ENCODE measurements around the gene POU6F1. TPM values are rescaled to one million over a fixed set of nuclear protein-coding genes. Genes with fewer than 3 reads are reported as not detected.

The POU6F1 gene
- total and polyA plus RNA-seq, 9 of the 15 experiments (the other 6 are each of a cell fraction or from before 2014, with no cell fraction given): 0.14 to 3.3 (median 1.1) TPM

DNA sequence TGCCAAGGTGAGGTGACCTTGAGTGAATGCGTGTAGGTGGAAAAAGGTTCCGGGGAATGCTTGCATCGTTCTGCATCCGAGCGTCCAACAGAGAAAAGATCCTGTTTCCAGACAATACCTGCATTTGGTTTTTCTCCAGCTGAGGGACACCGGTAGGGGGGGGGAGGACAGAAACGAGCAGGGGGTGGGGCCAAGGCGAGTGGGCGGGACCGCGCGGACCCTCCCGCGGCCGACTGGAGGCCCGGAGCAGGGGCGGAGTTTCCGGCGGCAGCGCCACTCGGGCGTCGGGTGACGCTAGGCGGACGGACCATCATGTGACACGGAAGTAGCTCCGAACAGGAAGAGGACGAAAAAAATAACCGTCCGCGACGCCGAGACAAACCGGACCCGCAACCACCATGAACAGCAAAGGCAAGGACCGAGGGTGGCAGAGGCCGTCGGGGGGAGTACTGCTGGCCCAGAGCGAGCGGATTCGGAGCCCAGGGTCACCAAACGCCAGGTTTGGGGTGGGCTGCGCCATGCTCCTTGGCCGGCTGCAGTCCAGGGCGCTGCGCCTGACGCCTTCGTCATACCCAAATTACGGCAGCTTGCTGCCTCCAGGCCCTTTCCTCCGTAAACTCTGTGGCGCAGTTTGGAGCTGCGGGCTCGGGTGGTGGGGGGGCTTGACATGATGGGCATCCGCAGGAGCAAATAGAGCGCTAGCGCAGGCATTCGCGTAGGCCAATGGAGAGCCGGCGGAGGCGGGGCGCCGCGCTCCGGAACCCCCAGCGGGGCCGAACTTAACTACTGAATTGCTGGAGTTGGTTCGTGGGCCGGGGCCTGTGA, 20.9 kb upstream of the POU6F1 start, which contains the start of gene DAZAP2 (continued):
- TF ChIP-seq, protein P1, sequence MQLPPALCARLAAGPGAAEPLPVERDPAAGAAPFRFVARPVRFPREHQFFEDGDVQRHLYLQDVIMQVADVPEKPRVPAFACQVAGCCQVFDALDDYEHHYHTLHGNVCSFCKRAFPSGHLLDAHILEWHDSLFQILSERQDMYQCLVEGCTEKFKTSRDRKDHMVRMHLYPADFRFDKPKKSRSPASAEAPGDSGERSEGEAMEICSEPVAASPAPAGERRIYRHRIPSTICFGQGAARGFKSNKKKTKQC (CRISPR knock-in tag; IDR thresholded peaks at IDR 0.05): peak; percentile 76
- TF ChIP-seq JUNB (CRISPR knock-in tag; conservative IDR thresholded peaks at IDR 0.05): no peak
- TF ChIP-seq NFE2 (IDR thresholded peaks at IDR 0.05; ENCODE audit: low read depth): no peak
- no peak for TF ChIP-seq DNMT1 (IDR thresholded peaks at IDR 0.05)
- TF ChIP-seq NELFE (IDR thresholded peaks at IDR 0.05; ENCODE audit: insufficient read depth, insufficient read length): no peak
- TF ChIP-seq KLF13 (tag; IDR thresholded peaks at IDR 0.05; ENCODE audit: borderline replicate concordance, low read depth): no peak; the same call in 1 of the 2 replicates
- TF ChIP-seq RAD51 (IDR thresholded peaks at IDR 0.05; ENCODE audit: borderline replicate concordance, low read depth): peak; percentile 94
- TF ChIP-seq TFE3 (CRISPR knock-in tag; IDR thresholded peaks at IDR 0.05): peak; percentile 96
- TF ChIP-seq ASH1L (IDR thresholded peaks at IDR 0.05; ENCODE audit: borderline replicate concordance, low read depth, partially characterized antibody): peak; percentile 93
- TF ChIP-seq DIDO1 (tag; IDR thresholded peaks at IDR 0.05; ENCODE audit: low read depth): 0 out of 2 replicates have a peak, but pooled peaks have one; percentile 29
- no peak for TF ChIP-seq CHCHD3 (CRISPR knock-in tag; IDR thresholded peaks at IDR 0.05)
- TF ChIP-seq SRF (CRISPR knock-in tag; IDR thresholded peaks at IDR 0.05): peak in 1 of 2 experiments; percentile 59; a peak in 1 of 4 replicates
- peak; percentile 41 for TF ChIP-seq ZNF384 (IDR thresholded peaks at IDR 0.05; ENCODE audit: low read depth, low read length)
- no peak for TF ChIP-seq IRF2 (CRISPR knock-in tag; IDR thresholded peaks at IDR 0.05)
- TF ChIP-seq NBN (IDR thresholded peaks at IDR 0.05; ENCODE audit: low read depth): 0 out of 2 replicates have a peak, but pooled peaks have one; percentile 36
- TF ChIP-seq, protein P2, sequence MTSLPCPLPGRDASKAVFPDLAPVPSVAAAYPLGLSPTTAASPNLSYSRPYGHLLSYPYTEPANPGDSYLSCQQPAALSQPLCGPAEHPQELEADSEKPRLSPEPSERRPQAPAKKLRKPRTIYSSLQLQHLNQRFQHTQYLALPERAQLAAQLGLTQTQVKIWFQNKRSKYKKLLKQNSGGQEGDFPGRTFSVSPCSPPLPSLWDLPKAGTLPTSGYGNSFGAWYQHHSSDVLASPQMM (CRISPR knock-in tag; IDR thresholded peaks at IDR 0.05): no peak
- TF ChIP-seq OTX1 (CRISPR knock-in tag; IDR thresholded peaks at IDR 0.05): peak; percentile 30; the same call in 1 of the 2 replicates
- TF ChIP-seq, protein P3, sequence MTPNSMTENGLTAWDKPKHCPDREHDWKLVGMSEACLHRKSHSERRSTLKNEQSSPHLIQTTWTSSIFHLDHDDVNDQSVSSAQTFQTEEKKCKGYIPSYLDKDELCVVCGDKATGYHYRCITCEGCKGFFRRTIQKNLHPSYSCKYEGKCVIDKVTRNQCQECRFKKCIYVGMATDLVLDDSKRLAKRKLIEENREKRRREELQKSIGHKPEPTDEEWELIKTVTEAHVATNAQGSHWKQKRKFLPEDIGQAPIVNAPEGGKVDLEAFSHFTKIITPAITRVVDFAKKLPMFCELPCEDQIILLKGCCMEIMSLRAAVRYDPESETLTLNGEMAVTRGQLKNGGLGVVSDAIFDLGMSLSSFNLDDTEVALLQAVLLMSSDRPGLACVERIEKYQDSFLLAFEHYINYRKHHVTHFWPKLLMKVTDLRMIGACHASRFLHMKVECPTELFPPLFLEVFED (CRISPR knock-in tag; conservative IDR thresholded peaks at IDR 0.05): no peak
- TF ChIP-seq FOS (IDR thresholded peaks at IDR 0.05; ENCODE audit: extremely low read depth, insufficient read length): peak; percentile 99
- peak; percentile 29; the same call in 1 of the 2 replicates for TF ChIP-seq THAP12 (CRISPR knock-in tag; IDR thresholded peaks at IDR 0.05)

Data from K562 (cell line).